ENCODE data around the gene ASXL2. TPM values are rescaled to one million over a fixed set of nuclear protein-coding genes. Genes with fewer than 3 reads are reported as not detected.

Gene ASXL2
- 10.0 and 12.8 TPM in 2 replicates for total RNA-seq

DNA sequence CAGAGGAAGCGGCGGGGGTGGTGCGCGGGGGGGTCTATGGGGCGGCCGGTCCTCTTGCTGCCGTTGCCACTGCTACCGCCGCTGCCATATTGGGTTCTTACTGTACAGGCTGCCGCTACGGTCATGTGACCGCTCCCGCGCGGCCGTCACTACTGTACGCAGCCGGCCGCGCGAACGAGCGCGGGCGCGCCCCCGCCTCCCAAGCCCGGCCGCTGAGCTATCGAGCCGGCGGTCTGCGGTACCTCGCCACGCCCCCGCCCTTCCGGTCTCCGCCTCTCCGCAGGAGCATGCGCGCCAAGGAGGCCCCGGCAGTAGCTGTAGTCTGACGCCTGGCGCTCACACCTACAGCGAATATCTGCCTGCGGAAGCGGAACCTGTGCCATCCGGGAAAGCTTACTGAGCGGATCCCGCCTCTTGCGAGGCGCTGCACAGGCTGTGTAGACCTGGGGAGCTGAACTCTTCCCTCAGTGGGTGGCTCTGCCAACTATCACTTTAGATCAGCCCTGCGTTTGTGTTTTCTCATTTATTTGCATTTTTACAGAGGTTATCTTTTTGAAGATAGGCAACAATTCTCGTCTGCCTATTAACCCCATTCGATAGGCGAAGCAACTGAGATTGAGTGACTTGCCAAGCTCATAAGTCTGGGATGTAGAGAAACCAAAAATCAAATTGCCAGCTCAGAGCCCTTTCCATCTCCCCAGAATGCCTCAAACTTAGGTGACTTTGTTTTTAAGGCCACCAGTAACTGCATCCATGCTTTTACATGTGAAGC lies at the start of gene ASXL2:
ASXL2 (minus strand) TSS at position 127 of the 772 bp plus-strand sequence. CDS start 265 bp downstream, outside the sequence.

Other genes starting within 250 kb of the ASXL2 start
- 4.2 and 5.3 TPM in 2 replicates for gene DTNB, start 204.9 kb downstream of the ASXL2 start, total RNA-seq
- gene KIF3C, start 104.0 kb upstream of the ASXL2 start, total RNA-seq = 10.2 and 10.4 TPM in 2 replicates
- gene RAB10, start 155.6 kb upstream of the ASXL2 start, total RNA-seq = 93.2 and 93.3 TPM in 2 replicates